Parathyroid adenoma (tissue), 2 donors: ENCODE results near the gene PLCH2.
"Not testable (repeated sequence)": the region's sequence is repeated elsewhere in the genome, so short reads cannot be mapped to it uniquely, and the experiment has no call there.

Source experiments
- H2AFZ ChIP-seq: fragments of 300-600 bp; sonication (generic); one replicate; pipeline ENCODE4 v1.7.0; 2017; ENCODE audit warnings: antibody characterized with exemption, mild to moderate bottlenecking
- H3K27ac ChIP-seq: fragments of 300-600 bp; sonication (generic); one replicate; pipeline ENCODE4 v1.7.0; 2017
- H3K27me3 ChIP-seq: fragments of 300-600 bp; sonication (generic); one replicate; pipeline ENCODE4 v1.7.0; 2017; ENCODE audit warnings: low read length; ENCODE audit not compliant: control insufficient read depth, insufficient read depth
- H3K36me3 ChIP-seq: fragments of 300-600 bp; sonication (generic); one replicate; pipeline ENCODE4 v1.7.0; 2017; ENCODE audit warnings: low read length; ENCODE audit not compliant: control insufficient read depth, insufficient read depth
- H3K4me1 ChIP-seq: fragments of 300-600 bp; sonication (generic); one replicate; pipeline ENCODE4 v1.7.0; 2017; ENCODE audit warnings: control low read depth
- H3K4me2 ChIP-seq: fragments of 300-600 bp; sonication (generic); one replicate; pipeline ENCODE4 v1.7.0; 2017; ENCODE audit warnings: low read length
- H3K4me3 ChIP-seq: fragments of 300-600 bp; sonication (generic); one replicate; pipeline ENCODE4 v1.7.0; 2017; ENCODE audit warnings: low read depth, low read length
- H3K79me2 ChIP-seq: fragments of 300-600 bp; sonication (generic); one replicate; pipeline ENCODE4 v1.7.0; 2017; ENCODE audit warnings: control low read depth
- H3K9ac ChIP-seq: fragments of 300-600 bp; sonication (generic); one replicate; pipeline ENCODE4 v1.7.0; 2017; ENCODE audit warnings: mild to moderate bottlenecking
- H3K9me3 ChIP-seq: fragments of 300-600 bp; sonication (generic); one replicate; pipeline ENCODE4 v1.7.0; 2017; ENCODE audit warnings: low read length; ENCODE audit not compliant: control insufficient read depth
- CTCF ChIP-seq: fragments of 300-600 bp; sonication (generic); IDR thresholded peaks from one replicate; pipeline ENCODE4 v1.7.0; 2017; ENCODE audit warnings: antibody characterized with exemption, mild to moderate bottlenecking
- donor health status: primary hyperparathyroidism.

The PLCH2 gene

GRCh38 chr1:2546515-2547209 is 70.6 kb downstream of the PLCH2 start:
- TF ChIP-seq CTCF, result peak; percentile 19
- peak overlapping the region; percentile 95 for H3K27ac ChIP-seq
- H3K36me3 ChIP-seq, result no peaks in the 10 kb centered on the region
- no peaks in the 10 kb centered on the region for H3K79me2 ChIP-seq
- H3K4me2 ChIP-seq, result peak overlapping the region; percentile 74
- H3K9ac ChIP-seq, result no peak overlapping the region
- no peaks in the 10 kb centered on the region for H3K9me3 ChIP-seq
- peak overlapping the region; percentile 53 for H3K4me3 ChIP-seq
- no peaks in the 10 kb centered on the region for H3K27me3 ChIP-seq
- H2AFZ ChIP-seq, result peak overlapping the region; percentile 62
- H3K4me1 ChIP-seq, result peaks cover 12% of the 10 kb centered on the region

GRCh38 chr1:2547210-2548067 is 71.3 kb downstream of the PLCH2 start:
- H3K4me3 ChIP-seq, result peak overlapping the region; percentile 53
- H2AFZ ChIP-seq, result peak overlapping the region; percentile 62

GRCh38 chr1:2548068-2548589 is 72.0 kb downstream of the PLCH2 start:
- no peaks in the 10 kb centered on the region for H3K36me3 ChIP-seq
- peak overlapping the region; percentile 95 for H3K27ac ChIP-seq
- H3K79me2 ChIP-seq, result no peaks in the 10 kb centered on the region
- peak overlapping the region; percentile 41 for H2AFZ ChIP-seq
- H3K9me3 ChIP-seq, result no peaks in the 10 kb centered on the region
- no peak overlapping the region for H3K9ac ChIP-seq
- H3K27me3 ChIP-seq, result no peaks in the 10 kb centered on the region
- H3K4me1 ChIP-seq, result peaks cover 12% of the 10 kb centered on the region
- peak overlapping the region; percentile 45 for H3K4me3 ChIP-seq
- H3K4me2 ChIP-seq, result peak overlapping the region; percentile 88
- TF ChIP-seq CTCF, result peak; percentile 79

More at GRCh38 chr1:2547210-2548067, 71.3 kb downstream of the PLCH2 start:
- Histone ChIP-seq H3K27ac (peak overlapping the region; percentile 95), H3K4me2 (peak overlapping the region; percentile 74), H3K79me2 (no peaks in the 10 kb centered on the region), H3K27me3 (no peaks in the 10 kb centered on the region), H3K9me3 (no peaks in the 10 kb centered on the region), H3K9ac (no peak overlapping the region), H3K36me3 (no peaks in the 10 kb centered on the region), H3K4me1 (peaks cover 12% of the 10 kb centered on the region)
- no peak for TF ChIP-seq CTCF

- H3K4me2 ChIP-seq, result peak overlapping the region; percentile 68
- not testable (repeated sequence) for H3K79me2 ChIP-seq, H3K27me3 ChIP-seq, H3K9me3 ChIP-seq, H3K36me3 ChIP-seq, H3K9ac ChIP-seq, H2AFZ ChIP-seq
- peak overlapping the region; percentile 45 for H3K4me3 ChIP-seq
- H3K27ac ChIP-seq, result peak overlapping the region; percentile 95
- H3K4me1 ChIP-seq, result peaks cover 12% of the 10 kb centered on the region
Measured at GRCh38 chr1:2549367-2550029, 73.4 kb downstream of the PLCH2 start.

GRCh38 chr1:2550309-2550861 is 74.3 kb downstream of the PLCH2 start:
- not testable (repeated sequence) for H3K9ac ChIP-seq, H3K4me2 ChIP-seq, H3K9me3 ChIP-seq, H3K36me3 ChIP-seq, H3K27ac ChIP-seq, H2AFZ ChIP-seq, H3K27me3 ChIP-seq, H3K79me2 ChIP-seq, H3K4me3 ChIP-seq
- peaks cover 14% of the 10 kb centered on the region for H3K4me1 ChIP-seq

GRCh38 chr1:2551544-2551943 is 75.5 kb downstream of the PLCH2 start:
- not testable (repeated sequence) for H3K4me1 ChIP-seq, H3K4me3 ChIP-seq

More at GRCh38 chr1:2551544-2551943, 75.5 kb downstream of the PLCH2 start:
- not testable (repeated sequence) for H2AFZ ChIP-seq, H3K27me3 ChIP-seq, H3K4me2 ChIP-seq, H3K36me3 ChIP-seq, H3K9me3 ChIP-seq, H3K27ac ChIP-seq, H3K9ac ChIP-seq, H3K79me2 ChIP-seq
